Left ventricle myocardium superior (tissue), 1 donor: ENCODE results near the gene PCSK5. TPM values are rescaled to one million over a fixed set of nuclear protein-coding genes. Genes with fewer than 3 reads are reported as not detected.

Source experiments
- ATAC-seq: fragments of 200-7000 bp; cut with Tn5 transposase; one replicate; pipeline ENCODE4 v1.9.1; 2020; ENCODE audit warnings: mild to moderate bottlenecking, moderate library complexity
- DNase-seq: peaks from one replicate; pipeline ENCODE4 v3.0.0-alpha.2; 2020
- intact Hi-C: fragments of 100-400 bp; cut with micrococcal nuclease; formaldehyde crosslinking; loops from one replicate; pipeline ENCODE4 v1.11.0; 2022
- total RNA-seq: library from RNA; stranded (reverse); fragmentation: NEBNext Ultra II Directional; extraction: Animal tissue kit (Norgen Biotek cat#: 25700); gene quantifications from one replicate; pipeline ENCODE4 v1.2.1, GENCODE V29; 2021
- donor health status: DM: no; HTN: yes; CAD: no; lungs with severe emphysema.

The PCSK5 gene
- total RNA-seq, 1 donor from 2014 or later = 4.1 TPM

DNA sequence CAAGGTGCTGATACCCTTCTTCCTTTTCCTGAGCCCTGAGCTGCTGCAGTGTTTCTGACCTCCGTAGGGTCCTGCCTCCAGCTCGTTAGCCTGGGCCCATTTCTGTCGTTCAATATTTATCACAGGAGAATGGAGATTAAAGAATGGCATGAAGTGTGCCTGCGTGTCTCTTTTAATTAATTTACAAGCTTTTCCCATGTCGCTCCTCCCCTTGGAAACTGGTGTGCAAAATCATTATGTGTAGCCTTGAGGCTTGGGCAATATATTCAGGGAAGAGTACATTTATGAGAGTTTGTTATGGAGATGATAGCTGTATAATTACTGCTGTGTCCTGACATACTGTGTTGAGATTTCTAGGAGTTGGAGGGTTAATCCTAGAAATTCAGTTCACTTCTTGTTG lies 99.7 kb downstream of the PCSK5 start:
- intact Hi-C loops = no loop called here
- ATAC-seq = no peak

DNA sequence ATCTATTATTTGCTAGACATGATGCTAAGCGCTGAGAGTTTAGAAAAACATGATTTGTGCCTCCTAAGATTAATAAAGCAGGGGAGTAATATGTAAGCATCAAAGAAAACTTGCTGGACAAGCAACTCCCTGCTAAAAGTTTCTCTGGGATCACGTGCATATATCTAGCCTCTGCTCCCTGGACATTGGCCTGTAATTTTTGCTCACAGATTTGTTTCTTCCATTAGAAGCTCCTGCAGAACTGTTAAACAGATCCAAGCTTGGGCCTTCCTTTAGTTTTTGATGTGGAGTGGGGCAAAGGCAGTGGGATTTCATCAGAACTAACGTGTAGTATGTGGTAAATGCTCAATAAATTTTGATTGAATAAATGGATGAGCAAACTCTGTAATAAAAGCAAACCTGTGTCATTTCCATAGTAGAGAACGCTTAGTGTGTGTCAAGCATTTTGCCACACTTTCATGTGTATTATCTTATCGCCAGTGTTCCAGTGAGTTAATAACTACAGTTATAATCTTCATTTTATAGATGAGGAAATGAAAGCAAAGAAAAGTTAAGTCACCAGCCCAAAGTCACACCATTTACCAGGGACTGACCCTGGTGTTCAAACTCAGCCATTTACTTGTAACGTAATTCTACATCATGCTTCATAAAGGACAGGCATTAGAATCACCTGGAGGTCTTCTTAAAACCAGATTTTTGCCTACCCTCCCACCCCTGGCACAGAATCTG lies 100.3 kb downstream of the PCSK5 start:
- intact Hi-C loops = no loop called here
- DNase-seq = no peak
- ATAC-seq = no peak

More for the DNA sequence above, 99.7 kb downstream of the PCSK5 start:
- DNase-seq = no peak

DNA sequence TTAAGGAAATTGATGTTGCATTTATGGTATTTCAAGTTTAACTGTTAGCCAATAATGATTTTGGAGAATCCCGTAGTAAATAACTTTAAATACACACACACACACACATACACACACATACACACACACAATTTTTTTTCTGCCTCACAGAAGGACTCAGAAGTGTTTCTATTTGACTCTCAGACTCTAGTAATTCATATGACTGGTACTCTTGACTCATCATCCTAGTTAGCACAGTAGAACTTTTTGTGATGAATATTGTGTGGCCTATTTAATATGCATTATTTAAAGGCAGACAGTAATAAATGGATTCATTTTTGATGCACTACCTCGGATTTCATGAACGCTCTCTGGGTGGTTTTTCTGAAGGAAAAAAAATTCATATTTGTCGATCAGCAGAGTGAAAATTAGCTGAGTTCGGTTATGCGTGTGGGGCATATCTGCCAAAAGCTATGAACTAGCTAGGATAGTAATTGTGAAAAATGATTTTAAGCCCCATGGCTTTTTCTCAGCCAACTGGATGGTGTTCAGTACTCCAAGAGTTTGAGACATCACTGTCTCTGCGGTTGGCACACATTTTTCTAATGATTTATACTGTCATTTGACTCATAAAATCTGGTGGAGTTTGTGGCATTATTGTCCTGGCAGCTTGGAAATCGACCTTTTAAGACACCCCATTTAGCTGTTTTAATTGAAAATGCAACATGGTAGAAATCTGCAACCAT lies 102.2 kb downstream of the PCSK5 start:
- ATAC-seq (no peak), DNase-seq (no peak)
- intact Hi-C loops = no loop called here

DNA sequence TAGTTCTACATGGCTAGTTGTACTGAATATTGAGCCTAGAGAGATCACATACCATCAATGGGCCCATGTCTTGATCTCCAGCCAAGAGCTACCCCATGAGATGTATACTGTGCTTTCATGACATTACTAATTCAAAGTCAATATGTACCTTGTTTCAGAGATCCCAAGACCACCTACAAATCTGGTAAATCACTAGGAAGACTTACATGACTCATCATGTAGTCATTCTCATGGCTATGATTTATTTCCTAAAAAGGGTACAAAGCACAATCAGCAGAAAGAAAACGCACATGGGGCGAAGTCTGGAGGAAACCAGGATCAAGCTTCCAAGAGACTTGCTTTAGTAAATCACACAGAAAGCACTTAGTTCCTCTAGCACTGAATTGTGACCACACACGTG lies 103.0 kb downstream of the PCSK5 start:
- ATAC-seq = no peak
- no peak for DNase-seq
- intact Hi-C loops = no loop called here

DNA sequence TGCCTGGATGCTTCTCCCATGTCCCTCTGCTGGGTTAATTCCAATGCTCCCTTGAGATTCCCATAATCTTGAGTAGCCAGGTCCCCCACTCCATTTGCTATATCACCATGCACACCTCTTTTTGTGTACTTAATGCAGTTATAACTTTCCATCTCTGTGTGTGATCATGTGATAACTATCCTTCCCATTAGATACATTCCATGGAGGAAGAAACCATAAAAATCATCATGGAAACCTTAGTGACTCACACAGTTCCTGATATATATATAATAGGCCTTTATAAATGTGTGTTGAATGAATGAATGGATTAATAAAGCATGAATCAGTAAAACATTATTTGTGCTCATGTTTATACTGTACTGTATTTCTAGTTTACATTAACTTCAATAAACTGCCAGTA lies 104.6 kb downstream of the PCSK5 start:
- ATAC-seq = no peak
- intact Hi-C loops = no loop called here
- DNase-seq = no peak

DNA sequence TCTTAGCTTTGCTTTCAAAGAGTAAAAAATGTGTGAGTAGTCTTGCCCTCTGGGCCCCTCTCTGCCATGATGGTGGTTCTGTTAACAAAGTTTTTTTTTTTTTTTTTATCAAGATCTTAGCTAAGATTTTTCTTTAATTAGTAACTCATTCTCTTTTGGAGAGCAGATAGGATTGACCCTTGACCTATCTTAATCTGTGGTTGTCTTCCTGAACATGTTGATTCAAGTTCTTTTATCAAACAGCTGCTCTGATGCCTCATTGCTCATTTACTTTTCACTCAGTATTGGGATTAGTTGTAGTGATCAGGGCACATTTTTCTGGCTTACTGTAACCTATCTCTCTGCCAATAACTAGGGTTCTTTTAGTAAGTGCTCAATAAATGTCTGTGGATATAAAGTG lies 106.3 kb downstream of the PCSK5 start:
- intact Hi-C loops = no loop called here
- DNase-seq = no peak
- ATAC-seq = no peak

DNA sequence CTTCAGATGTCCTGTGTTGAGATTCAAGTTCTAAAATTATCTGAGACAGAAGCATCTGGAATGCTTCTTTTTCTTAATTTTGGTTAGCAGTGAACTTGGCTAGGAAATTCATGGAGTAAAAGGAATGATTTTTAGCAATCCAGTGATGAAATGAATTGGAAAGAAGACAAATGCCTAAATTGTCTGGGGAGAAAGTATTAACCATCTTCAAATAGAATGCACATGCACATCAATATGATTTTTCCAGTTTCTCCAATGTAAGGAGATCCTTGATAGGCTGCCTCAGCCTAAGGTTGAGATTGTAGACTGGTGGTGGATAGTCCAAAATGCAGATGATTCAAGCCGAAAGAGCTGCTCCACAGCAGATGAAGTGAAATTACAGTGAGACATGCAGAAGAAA lies 106.7 kb downstream of the PCSK5 start:
- no peak for DNase-seq
- no peak for ATAC-seq
- intact Hi-C loops = no loop called here

DNA sequence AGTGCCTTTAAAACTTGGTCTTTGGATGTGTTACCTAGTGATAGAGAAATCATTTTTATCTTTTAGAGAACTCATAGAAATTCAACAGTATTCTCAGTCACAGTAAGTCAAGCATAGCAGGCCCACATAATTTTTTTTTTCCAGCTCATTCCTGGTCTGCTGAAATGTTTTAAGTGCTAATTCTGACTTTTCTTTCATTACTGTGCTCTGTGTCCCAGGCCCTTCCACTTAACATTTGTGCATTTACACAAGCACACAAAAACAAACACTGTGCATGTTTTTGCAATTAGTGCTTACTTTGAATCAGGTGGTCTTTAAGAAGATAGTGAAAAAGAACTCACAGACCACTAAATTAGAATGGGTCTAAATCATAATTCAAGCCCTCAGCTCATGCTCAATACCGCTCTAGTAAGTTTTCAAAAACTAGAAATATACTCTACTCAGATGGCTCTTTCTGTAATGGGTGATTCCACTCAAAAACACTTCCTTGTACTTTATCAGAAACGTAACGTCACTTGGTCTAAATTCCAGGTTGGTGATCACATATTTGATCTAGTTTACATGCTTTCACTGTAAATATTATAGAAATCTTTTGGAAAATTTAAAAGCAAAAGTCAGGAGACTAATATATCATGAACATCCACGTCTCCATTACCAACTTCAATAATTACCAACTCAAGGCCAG lies 107.8 kb downstream of the PCSK5 start:
- DNase-seq = no peak
- ATAC-seq = no peak
- intact Hi-C loops = no loop called here

DNA sequence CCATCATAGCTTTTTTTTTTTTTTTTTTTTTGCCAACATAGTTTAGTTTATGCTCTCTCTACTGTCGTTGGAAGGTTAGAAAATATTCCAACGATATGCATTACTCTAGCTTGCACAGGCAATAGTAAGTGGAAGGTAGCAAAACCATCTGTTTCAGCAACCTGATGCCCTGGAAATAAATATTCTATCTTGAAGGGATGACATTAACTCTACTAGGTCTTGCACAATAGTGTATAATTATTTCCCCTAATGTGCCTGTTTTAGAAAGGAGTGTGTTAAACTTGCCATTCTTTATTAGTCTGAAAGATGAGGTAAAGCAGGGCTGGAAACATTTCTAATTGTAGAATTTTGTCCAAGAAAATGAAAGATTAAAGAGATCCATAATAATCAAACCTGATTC lies 111.0 kb downstream of the PCSK5 start:
- DNase-seq (no peak), ATAC-seq (no peak)
- intact Hi-C loops = no loop called here

DNA sequence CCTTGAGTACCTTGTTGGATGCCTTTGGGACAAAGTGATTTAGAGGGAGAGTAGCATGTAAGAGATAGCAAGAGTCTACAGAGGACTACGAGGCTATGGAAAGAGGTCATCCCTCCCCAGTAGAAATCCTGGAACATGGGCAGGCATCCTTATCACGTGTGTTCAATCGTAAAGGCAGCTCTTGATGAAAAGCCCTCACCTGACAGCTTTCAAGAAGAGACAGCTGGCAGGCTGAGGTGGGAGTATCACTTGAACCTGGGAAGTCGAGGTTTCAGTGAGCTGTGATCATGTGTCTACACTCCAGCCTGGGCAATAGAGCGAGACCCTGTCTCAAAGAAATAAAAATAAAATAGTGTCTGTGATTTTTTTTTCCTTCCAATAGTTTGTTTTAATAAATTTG lies 112.6 kb downstream of the PCSK5 start:
- DNase-seq (no peak), ATAC-seq (no peak)
- intact Hi-C loops = no loop called here

DNA sequence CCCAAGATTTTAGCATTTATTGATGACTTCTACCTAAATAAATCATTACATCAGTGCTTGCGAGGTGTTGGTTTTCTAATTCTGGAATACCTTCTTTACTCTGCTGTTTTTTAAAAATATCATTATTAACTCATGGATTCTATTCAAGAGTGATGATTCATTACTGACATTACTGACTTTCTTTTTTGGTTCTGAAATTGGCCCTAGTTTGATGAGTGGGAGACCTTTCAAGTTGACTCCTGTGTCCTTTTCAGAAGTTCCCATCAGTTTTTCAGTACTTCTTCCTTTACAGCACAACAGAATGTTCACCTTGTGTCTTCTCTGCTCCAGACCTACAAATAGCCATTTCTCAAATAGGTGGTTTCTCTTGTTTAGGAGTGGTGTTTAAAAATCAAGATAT lies 114.1 kb downstream of the PCSK5 start:
- intact Hi-C loops = no loop called here
- DNase-seq (no peak), ATAC-seq (no peak)

DNA sequence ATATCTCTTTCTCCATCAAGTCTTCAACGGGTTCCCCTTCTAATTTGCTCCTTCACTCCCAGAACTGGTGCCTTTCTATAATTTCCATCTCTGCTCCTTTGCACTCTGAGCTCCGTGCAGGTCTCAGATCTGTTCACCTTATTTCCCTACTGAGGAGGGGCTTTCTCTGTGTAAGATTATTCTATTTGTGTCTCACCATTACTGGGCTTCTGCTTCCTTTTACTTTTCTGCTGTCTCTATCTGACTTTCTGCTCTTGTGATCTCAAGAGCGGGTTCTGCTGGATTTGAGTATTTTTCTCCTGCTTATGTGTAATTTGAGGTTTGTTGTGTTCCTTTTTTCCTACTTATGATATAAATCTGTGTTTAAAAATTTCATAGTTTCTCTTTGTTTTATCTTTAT lies 117.5 kb downstream of the PCSK5 start:
- ATAC-seq = no peak
- DNase-seq = no peak
- intact Hi-C loops = no loop called here

DNA sequence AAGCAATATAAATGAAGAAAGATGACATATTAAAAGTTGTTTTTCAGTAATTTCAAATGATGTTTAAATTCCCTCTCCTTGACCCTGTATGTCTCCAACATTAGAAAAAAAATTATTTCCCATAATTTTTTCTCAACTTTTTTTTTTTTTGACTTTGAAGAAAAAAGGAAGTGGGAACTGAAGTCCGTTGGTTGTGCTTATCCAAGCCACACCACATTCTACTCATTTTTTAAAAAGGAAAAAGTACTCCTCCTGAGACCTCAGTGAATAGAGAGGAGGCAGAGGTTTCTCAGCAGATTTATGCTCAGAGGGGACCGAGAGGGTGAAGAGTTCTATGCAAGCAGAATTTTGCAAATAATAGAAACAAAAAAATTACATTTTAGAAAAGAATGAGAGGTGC lies 123.3 kb downstream of the PCSK5 start:
- no peak for ATAC-seq
- intact Hi-C loops = no loop called here
- DNase-seq = no peak

DNA sequence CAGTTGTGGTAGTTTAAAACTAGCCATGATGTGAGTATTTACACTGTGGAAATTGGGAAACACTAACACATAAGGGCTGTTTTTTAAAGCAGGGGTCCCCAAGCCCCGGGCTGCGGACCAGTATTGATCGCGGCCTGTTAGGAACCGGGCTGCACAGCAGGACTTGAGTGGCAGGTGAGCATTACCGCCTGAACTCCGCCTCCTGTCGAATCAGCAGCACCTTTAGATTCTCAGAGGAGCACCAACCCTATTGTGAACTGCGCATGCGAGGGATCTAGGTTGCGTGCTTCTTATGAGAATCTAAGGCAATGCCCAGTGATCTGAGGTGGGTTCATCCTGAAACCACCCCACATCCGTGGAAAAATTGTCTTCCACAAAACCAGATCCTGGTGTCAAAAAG lies 127.8 kb downstream of the PCSK5 start:
- intact Hi-C loops = no loop called here
- ATAC-seq = no peak
- no peak for DNase-seq

DNA sequence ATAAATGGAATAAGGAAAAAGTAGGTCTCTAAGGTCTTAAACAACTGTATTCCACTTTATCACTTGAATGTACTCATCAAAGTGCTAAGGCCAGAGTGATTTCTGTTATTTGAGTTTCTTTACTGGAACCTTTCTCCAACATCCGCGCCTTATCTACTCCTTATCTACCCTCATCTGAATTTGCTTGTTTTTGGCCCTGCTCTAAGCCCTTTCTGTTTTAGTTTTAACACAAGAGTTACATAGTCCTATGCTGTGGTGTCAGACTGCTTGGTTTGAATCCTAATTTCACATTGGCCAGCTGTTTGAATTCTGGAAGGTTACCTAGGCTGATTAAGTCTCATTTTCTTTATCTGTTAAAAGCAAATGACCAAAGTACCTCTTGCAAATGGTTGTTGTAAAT lies 128.3 kb downstream of the PCSK5 start:
- intact Hi-C loops = no loop called here
- DNase-seq (no peak), ATAC-seq (no peak)

DNA sequence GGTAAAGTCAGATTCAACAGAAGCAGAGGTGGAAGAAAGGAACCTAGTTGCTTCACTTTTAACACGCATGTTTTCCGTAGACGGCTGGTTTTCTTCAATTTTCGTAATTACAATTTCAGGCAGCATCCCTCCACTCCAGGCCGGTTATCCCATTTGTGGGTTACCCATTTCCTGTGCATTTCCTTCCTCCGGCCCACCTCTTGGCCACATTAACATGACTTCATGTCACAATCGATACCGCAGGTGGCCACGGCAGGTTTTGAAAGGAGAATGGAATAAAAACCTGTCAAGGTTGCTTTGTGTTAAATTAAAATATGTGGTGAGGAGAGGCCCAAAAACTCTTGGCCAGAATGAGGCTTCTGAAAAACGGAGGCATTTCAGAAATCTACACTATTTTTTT lies 130.2 kb downstream of the PCSK5 start:
- no peak for ATAC-seq
- no peak for DNase-seq
- intact Hi-C loops = no loop called here

DNA sequence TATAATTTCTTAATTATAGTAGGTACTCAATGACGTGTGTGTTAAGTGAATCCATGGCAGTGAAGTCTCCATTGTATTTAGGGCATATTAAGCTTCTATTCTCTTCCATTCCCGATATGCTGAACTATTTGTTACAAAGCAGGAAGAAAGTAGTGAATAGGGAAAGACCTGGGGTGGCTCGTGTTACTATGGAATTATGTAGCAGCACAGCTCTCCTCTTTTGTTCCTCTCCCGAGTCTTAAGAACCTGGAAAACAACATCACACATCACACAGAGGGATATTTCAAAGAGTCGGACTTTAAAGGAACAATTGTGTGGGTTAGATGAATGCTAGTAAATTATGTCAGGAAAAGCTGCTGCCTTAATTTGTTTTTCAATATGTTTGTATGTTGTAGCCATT lies 131.8 kb downstream of the PCSK5 start:
- DNase-seq (no peak), ATAC-seq (no peak)
- intact Hi-C loops = no loop called here

DNA sequence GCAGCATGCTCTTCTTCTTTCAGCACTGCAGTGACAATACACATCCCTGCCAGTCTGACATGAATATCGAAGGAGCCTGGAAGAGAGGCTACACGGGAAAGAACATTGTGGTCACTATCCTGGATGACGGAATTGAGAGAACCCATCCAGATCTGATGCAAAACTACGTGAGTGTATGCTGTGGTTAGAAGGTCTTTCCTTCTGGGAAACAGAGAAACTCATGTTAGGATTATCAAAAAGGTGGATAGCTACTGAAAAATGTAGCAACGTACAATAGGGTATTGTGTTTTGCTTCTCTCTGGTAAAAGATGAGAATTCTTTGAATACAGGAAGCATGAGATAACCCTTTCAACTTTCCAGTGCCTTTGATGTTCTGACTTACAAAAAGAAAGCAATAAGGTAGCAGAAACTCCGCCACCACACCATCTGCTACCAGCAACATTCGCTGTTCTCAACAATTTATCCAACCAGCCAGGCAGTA lies 133.3 kb downstream of the PCSK5 start:
- intact Hi-C loops = no loop called here
- ATAC-seq = no peak
- no peak for DNase-seq

DNA sequence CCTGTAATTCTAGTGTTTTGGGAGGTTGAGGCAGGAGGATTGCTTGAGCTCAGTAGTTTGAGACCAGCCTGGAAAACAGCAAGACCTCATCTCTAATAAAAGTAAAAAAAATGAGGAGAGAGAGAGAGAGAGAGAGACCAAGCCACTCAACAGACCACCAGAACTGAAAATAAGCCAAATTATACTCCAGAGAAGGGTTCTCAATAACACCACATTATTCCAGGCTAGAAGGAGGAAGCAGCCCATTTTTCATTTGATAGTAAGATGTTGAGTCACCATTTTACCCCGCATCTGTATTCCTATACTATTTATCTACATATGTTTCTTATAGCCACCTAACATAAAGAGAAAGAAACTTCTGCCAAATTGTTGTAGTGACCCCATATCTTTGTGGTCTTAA lies 134.8 kb downstream of the PCSK5 start:
- DNase-seq (no peak), ATAC-seq (no peak)
- intact Hi-C loops = no loop called here

DNA sequence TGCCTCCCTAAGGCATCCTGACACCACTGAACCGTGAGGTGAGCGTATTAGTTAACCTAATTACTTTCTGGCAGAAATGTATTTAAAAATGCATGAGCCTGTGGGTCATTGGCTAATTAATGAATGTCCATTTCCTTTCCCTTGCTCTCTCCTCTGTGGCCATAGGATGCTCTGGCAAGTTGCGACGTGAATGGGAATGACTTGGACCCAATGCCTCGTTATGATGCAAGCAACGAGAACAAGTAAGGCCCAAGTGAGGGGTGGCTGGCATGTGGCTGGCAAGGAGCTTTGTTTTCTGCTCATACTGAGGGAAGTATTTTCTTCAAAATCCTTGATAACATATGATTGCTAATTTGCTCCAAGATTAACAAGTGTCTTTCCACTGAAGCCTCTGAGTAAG lies 136.3 kb downstream of the PCSK5 start:
- DNase-seq (no peak), ATAC-seq (no peak)
- intact Hi-C loops = no loop called here

DNA sequence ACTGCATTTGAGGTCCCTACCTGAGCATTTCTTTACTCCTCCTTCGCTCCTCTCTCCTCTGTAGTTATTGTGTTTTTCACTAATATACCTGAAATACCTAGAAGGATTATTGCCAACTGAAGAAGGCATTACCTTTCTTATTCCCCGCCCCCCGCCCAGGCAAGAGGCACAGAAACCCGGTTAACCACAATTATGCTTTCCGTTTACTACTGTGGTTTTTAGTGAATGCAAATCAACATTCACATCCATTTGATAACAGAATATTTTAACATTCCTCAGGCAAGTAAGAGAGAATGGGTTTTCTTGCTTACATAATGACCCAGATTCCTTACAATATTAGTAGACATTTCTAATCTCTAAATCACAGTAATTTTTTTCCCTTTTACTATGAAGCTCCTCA lies 136.9 kb downstream of the PCSK5 start:
- intact Hi-C loops = no loop called here
- DNase-seq = no peak
- ATAC-seq = no peak
